Fibroblast of lung (primary cell): Measurements from ENCODE around the gene TARM1. TPM values are rescaled to one million over a fixed set of nuclear protein-coding genes. Genes with fewer than 3 reads are reported as not detected.
A peak's percentile ranks its signal among the peaks of the same experiment; 100 is the strongest.

Source experiments
- DNase-seq, 2 donors: peaks; one replicate each; pipeline versions ENCODE4 v3.0.0 to v3.0.0-alpha.2; 2010; ENCODE audit warnings: low read depth in 2 of 2
- H2AFZ ChIP-seq: 2 replicates; pipeline ENCODE4 v1.5.1; 2012; ENCODE audit warnings: low read length, control low read depth, inconsistent platforms
- H3K27ac ChIP-seq: 2 replicates; pipeline ENCODE4 v1.5.1; 2011; ENCODE audit warnings: low read length, control low read depth; ENCODE audit not compliant: insufficient read depth
- H3K27me3 ChIP-seq: 2 replicates; pipeline ENCODE4 v1.5.1; 2011; ENCODE audit warnings: mild to moderate bottlenecking, low read length; ENCODE audit not compliant: control insufficient read depth, insufficient read depth
- H3K36me3 ChIP-seq: 2 replicates; pipeline ENCODE4 v1.5.1; 2011; ENCODE audit warnings: low read length; ENCODE audit not compliant: control insufficient read depth, insufficient read depth
- H3K4me1 ChIP-seq: 2 replicates; pipeline ENCODE4 v1.5.1; 2011; ENCODE audit warnings: low read length; ENCODE audit not compliant: control insufficient read depth, insufficient read depth; ENCODE audit errors: extremely low read depth
- H3K4me2 ChIP-seq: 2 replicates; pipeline ENCODE4 v1.5.1; 2011; ENCODE audit warnings: low read length, control low read depth; ENCODE audit not compliant: insufficient read depth; ENCODE audit errors: extremely low read depth
- H3K4me3 ChIP-seq, 4 experiments: fragments of 200-600 bp in 1 of 4; sonication (generic) in 1 of 4; replicated peaks in 1 of 4; 2 replicates each; pipeline ENCODE4 v1.5.1; 2011 to 2016; ENCODE audit warnings: low read length in 4 of 4, low read depth in 3 of 4, mild to moderate bottlenecking in 3 of 4, control low read depth in 2 of 4, inconsistent platforms in 1 of 4, mixed read lengths in 1 of 4; ENCODE audit not compliant: insufficient read depth in 1 of 4; ENCODE audit errors: control extremely low read depth in 1 of 4
- H3K79me2 ChIP-seq: 2 replicates; pipeline ENCODE4 v1.5.1; 2012; ENCODE audit warnings: mild to moderate bottlenecking, low read length, inconsistent platforms; ENCODE audit not compliant: control insufficient read depth, insufficient read depth
- H3K9ac ChIP-seq: 2 replicates; pipeline ENCODE4 v1.5.1; 2011; ENCODE audit warnings: mild to moderate bottlenecking, low read length, control low read depth; ENCODE audit not compliant: insufficient read depth
- H3K9me3 ChIP-seq: 2 replicates; pipeline ENCODE4 v1.5.1; 2012; ENCODE audit warnings: low read depth, low read length; ENCODE audit not compliant: control insufficient read depth, insufficient read depth
- H4K20me1 ChIP-seq: 2 replicates; pipeline ENCODE4 v1.5.1; 2011; ENCODE audit warnings: low read length; ENCODE audit not compliant: control insufficient read depth, insufficient read depth; ENCODE audit errors: extremely low read depth
- EZH2 ChIP-seq: IDR thresholded peaks from 2 replicates; pipeline ENCODE4 v1.5.1; 2012; ENCODE audit warnings: low read length, control low read depth, mild to moderate bottlenecking; ENCODE audit errors: missing control alignments
- polyA plus RNA-seq, 2 donors: library from polyadenylated mRNA; depleted of rRNA in 1 of 2; stranded (reverse) in 1 of 2; unstranded in 1 of 2; fragments of >200 nt; gene quantifications; 2 replicates each; pipeline ENCODE4 v1.2.1, GENCODE V29; 2011 to 2012; ENCODE audit warnings: missing spikeins in 1 of 2
- total RNA-seq: library from RNA; depleted of rRNA; stranded (reverse); fragments of >200 nt; gene quantifications from 2 replicates; pipeline ENCODE4 v1.2.1, GENCODE V29; 2014
- TF ChIP-seq, protein P1 (sequence below), 2 donors: IDR thresholded peaks in 1 of 2; conservative IDR thresholded peaks in 1 of 2; 1 replicate in 1 of 2; 2 replicates in 1 of 2; pipeline ENCODE4 v1.5.1; 2011 to 2012; ENCODE audit warnings: low read length in 2 of 2, control low read depth in 1 of 2, inconsistent platforms in 1 of 2, low read depth in 1 of 2, mild to moderate bottlenecking in 1 of 2

TARM1 gene
- total and polyA plus RNA-seq, 2 donors (not counting 1 experiment from before 2014, with no cell fraction given) = not detected

DNA sequence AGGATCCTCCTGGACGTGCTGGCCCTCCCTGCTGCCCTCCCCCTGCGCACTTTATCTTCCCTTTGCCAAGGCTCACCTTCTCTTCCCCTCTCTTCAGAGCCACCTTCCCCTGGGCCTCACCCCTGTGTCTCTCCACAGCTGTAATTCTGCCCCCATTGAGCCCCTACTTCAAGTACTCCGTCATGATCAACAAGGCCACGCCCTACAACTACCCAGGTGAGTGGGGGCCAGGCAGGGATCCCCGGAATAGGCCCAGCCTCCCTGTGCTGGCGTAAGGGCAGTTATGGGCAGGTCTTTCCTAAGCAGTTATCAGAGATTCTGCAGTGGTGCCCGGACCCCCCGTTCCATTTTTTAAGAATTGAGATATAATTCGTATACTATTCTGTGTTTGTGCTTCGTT lies 24.6 kb upstream of the TARM1 start:
- TF ChIP-seq, protein P1, sequence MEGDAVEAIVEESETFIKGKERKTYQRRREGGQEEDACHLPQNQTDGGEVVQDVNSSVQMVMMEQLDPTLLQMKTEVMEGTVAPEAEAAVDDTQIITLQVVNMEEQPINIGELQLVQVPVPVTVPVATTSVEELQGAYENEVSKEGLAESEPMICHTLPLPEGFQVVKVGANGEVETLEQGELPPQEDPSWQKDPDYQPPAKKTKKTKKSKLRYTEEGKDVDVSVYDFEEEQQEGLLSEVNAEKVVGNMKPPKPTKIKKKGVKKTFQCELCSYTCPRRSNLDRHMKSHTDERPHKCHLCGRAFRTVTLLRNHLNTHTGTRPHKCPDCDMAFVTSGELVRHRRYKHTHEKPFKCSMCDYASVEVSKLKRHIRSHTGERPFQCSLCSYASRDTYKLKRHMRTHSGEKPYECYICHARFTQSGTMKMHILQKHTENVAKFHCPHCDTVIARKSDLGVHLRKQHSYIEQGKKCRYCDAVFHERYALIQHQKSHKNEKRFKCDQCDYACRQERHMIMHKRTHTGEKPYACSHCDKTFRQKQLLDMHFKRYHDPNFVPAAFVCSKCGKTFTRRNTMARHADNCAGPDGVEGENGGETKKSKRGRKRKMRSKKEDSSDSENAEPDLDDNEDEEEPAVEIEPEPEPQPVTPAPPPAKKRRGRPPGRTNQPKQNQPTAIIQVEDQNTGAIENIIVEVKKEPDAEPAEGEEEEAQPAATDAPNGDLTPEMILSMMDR (conservative IDR thresholded peaks at IDR 0.05 in 1 of 2, IDR thresholded peaks at IDR 0.05 in 1 of 2; ENCODE audit: low read depth in 1 of 2, low read length in 2 of 2) = no peak
- no peak for TF ChIP-seq EZH2
- Histone ChIP-seq H3K27ac (no peak overlapping the region), H3K36me3 (peaks cover 11% of the 10 kb centered on the region), H3K79me2 (peaks cover 11% of the 10 kb centered on the region), H2AFZ (no peak overlapping the region), H3K4me2 (no peak overlapping the region), H3K4me1 (no peaks in the 10 kb centered on the region), H4K20me1 (no peaks in the 10 kb centered on the region), H3K9me3 (no peaks in the 10 kb centered on the region), H3K27me3 (no peaks in the 10 kb centered on the region), H3K9ac (no peak overlapping the region), H3K4me3 (no peak overlapping the region)
- DNase-seq = no peak

DNA sequence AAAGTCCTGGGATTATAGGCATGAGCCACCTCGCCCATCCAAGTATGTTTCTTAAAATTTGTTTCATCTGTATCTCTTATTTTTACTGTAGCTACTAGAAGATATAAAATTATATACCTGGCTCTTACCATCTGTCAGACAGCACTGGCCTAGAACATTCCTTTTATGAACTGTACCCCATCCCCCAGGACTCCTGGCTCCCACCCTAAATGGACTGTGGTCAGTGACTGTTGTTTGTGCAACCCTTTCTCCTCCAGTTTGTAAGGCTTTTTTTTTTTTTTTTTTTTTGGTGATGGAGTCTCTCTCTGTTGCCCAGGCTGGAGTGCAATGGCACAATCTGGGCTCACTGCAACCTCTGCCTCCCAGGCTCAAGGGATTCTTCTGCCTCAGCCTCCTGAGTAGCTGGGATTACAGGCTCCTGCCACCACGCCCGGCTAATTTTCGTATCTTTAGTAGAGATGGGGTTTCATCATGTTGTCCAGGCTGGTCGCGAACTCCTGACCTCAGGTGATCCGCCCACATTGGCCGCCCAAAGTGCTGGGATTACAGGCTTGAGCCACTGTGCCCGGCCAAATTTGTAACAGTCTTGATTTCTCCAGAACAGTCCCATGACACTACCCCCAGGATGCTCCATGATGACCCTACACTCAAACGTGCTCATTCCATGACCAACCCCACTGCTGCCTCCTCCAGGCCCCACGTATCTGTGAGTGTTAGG lies 24.0 kb upstream of the TARM1 start:
- Histone ChIP-seq H3K4me2 (no peak overlapping the region), H3K4me3 (no peak overlapping the region), H3K9ac (no peak overlapping the region), H3K9me3 (no peaks in the 10 kb centered on the region), H3K36me3 (peaks cover 10% of the 10 kb centered on the region), H2AFZ (no peak overlapping the region), H3K4me1 (no peaks in the 10 kb centered on the region), H3K27me3 (no peaks in the 10 kb centered on the region), H4K20me1 (no peaks in the 10 kb centered on the region), H3K27ac (no peak overlapping the region), H3K79me2 (peaks cover 11% of the 10 kb centered on the region)
- no peak for DNase-seq
- no peak for TF ChIP-seq EZH2
- TF ChIP-seq, protein P1 (conservative IDR thresholded peaks at IDR 0.05 in 1 of 2, IDR thresholded peaks at IDR 0.05 in 1 of 2; ENCODE audit: low read depth in 1 of 2, low read length in 2 of 2) = no peak

DNA sequence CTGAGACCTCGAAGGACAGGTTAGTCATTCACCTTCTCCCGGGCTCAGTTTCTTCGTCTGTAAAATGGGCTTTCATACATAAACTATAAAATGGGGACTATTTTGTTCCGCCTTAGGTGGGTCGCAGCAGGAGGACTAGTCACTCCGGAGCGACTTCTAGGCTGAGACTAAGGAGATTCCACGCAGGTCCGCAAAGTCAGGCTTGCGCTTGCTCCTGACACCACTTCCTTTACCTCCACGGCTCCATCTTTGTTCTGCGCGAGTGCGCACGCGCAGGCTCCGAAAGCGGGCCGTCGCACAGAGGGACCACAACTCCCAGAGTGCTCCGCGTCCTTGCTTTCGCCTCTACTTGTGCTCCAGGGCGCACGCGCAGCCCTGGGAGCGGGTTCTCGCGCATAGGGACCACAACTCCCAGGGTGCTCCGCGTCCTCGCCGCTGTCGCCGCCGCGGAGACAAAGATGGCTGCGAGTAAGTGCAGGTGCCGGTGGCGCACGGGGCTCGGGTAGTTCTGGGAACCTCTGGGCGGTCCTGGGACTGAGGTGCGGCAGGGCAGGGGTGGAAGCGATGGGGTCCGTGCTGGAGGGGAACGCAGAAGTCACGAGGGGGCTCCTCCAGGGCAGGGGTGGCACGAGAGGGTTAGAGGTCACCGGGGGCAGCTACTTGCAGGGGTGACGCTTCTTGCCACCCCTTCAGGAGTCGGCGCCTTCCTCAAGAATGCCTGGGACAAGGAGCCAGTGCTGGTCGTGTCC lies 21.4 kb upstream of the TARM1 start, which contains the start of gene NDUFA3:
Gene NDUFA3, plus strand, starts transcription at position 435 of the 749 bp plus-strand sequence. Its CDS starts 24 bp downstream, at position 459.
- peak within 1 kb of the TSS; percentile 97 for H2AFZ ChIP-seq
- peaks cover 11% of the 10 kb centered on the region for H3K79me2 ChIP-seq
- no peaks in the 10 kb centered on the region for H3K4me1 ChIP-seq
- no peaks in the 10 kb centered on the region for H3K36me3 ChIP-seq
- TF ChIP-seq, protein P1 (conservative IDR thresholded peaks at IDR 0.05 in 1 of 2, IDR thresholded peaks at IDR 0.05 in 1 of 2; ENCODE audit: low read depth in 1 of 2, low read length in 2 of 2) = no peak
- TF ChIP-seq EZH2 = no peak
- no peaks in the 10 kb centered on the region for H3K9me3 ChIP-seq
- DNase-seq = peak; percentile 95 to 98
- H3K27me3 ChIP-seq = no peaks in the 10 kb centered on the region
- H3K4me3 ChIP-seq = peak within 1 kb of the TSS; percentile 81 to 91 (median 87)
- peak within 1 kb of the TSS; percentile 57 for H3K27ac ChIP-seq
- H3K4me2 ChIP-seq = peak within 1 kb of the TSS; percentile 98
- peak within 1 kb of the TSS; percentile 61 for H3K9ac ChIP-seq
- H4K20me1 ChIP-seq = no peaks in the 10 kb centered on the region
